Right lobe of liver (tissue), 6 donors: ENCODE data around the gene TAF1A. TPM values are rescaled to one million over a fixed set of nuclear protein-coding genes. Genes with fewer than 3 reads are reported as not detected.

ENCODE experiments used
- ATAC-seq, 4 donors: fragments of 200-7000 bp; cut with Tn5 transposase; one replicate each; pipeline ENCODE4 v1.9.1; 2020; ENCODE audit warnings: mild to moderate bottlenecking in 4 of 4, moderate library complexity in 4 of 4
- DNase-seq, 3 donors: peaks; one replicate each; pipeline ENCODE4 v3.0.0-alpha.2; 2020
- H3K27ac ChIP-seq, 3 donors: fragments of 200-600 bp; one replicate each; pipeline ENCODE4 v1.8.0; 2022
- H3K27me3 ChIP-seq, 2 donors: fragments of 200-600 bp; one replicate each; pipeline ENCODE4 v1.8.0; 2022
- H3K36me3 ChIP-seq, 4 donors: fragments of 200-600 bp; sonication (generic) in 1 of 4; one replicate each; pipeline versions ENCODE4 v1.5.1 to v1.8.0; 2017 to 2022; ENCODE audit warnings: control low read depth in 1 of 4
- H3K4me1 ChIP-seq, 4 donors: fragments of 200-600 bp; sonication (generic) in 1 of 4; one replicate each; pipeline versions ENCODE4 v1.5.1 to v1.8.0; 2017 to 2022; ENCODE audit warnings: control low read depth in 1 of 4
- H3K4me3 ChIP-seq, 3 donors: fragments of 200-600 bp; one replicate each; pipeline ENCODE4 v1.8.0; 2022
- H3K9me3 ChIP-seq, 4 donors: fragments of 200-600 bp; sonication (generic) in 1 of 4; one replicate each; pipeline versions ENCODE4 v1.5.1 to v1.8.0; 2017 to 2022; ENCODE audit warnings: control low read depth in 1 of 4
- CTCF ChIP-seq, 4 donors: fragments of 200-600 bp in 3 of 4; fragments of 450-650 bp in 1 of 4; IDR thresholded peaks; one replicate each; pipeline versions ENCODE4 v1.5.1 to v1.8.0; 2016 to 2022; ENCODE audit warnings: antibody characterized with exemption in 4 of 4, mild to moderate bottlenecking in 2 of 4
- POLR2A ChIP-seq: fragments of 450-650 bp; IDR thresholded peaks from one replicate; pipeline ENCODE4 v1.6.1; 2017; ENCODE audit warnings: antibody characterized with exemption, mild to moderate bottlenecking
- WGBS: methylation state at CpG from one replicate; pipeline ENCODE4 v1.1.6; 2018; ENCODE audit warnings: low coverage, low lambda C conversion rate; ENCODE audit not compliant: insufficient coverage; ENCODE audit errors: missing lambda C conversion rate; 5-methylcytosine and 5-hydroxymethylcytosine counted together
- intact Hi-C, 2 donors: fragments of 100-400 bp; cut with DNase I; formaldehyde crosslinking; loops; one replicate each; pipeline versions ENCODE4 v1.11.2 to v1.14.1; 2022
- total RNA-seq, 6 experiments: library from RNA; depleted of rRNA in 2 of 6; stranded (reverse); fragments of >200 nt in 2 of 6; fragmentation: NEBNext Ultra II Directional in 3 of 6; extraction: Animal tissue kit (Norgen Biotek cat#: 25700) in 3 of 6; gene quantifications; one replicate each; pipeline versions ENCODE4 v1.1.0 to v1.2.4, GENCODE V29; 2016 to 2023
- donor health status: DM: no; HTN: yes; CAD: no.
- donor health status: DM: no; HTN: no; CAD: no.
- donor health status: DM: no; HTN: no; CAD: no.
- donor health status: DM: no; HTN: yes; CAD: no.
- donor health status: DM: no; HTN: yes; CAD: no.

Gene TAF1A
- total RNA-seq, 6 experiments from 2014 or later = 2.1 to 7.5 (median 2.5) TPM

GRCh38 chr1:222629921-222630535 lies 40.3 kb upstream of the TAF1A start:
- no peak for TF ChIP-seq CTCF (IDR thresholded peaks at IDR 0.05)
- TF ChIP-seq POLR2A = no peak
- WGBS = 96% methylated on average over 7 of the region's 7 CpGs
- H3K4me3 ChIP-seq = no peak overlapping the region
- no peak overlapping the region for H3K27ac ChIP-seq
- H3K27me3 ChIP-seq = no peaks in the 10 kb centered on the region
- H3K36me3 ChIP-seq = peaks cover 0 to 42% (median 7%) of the 10 kb centered on the region in 4 donors
- ATAC-seq (no peak), DNase-seq (no peak)
- intact Hi-C loops = loop anchor here (5.0 to 10.0 kb wide), 2 partner anchors 163 to 165 kb away; no protein-coding TSS in a partner anchor
- peaks cover 0 to 25% (median 4%) of the 10 kb centered on the region in 4 donors for H3K4me1 ChIP-seq
- H3K9me3 ChIP-seq = no peaks in the 10 kb centered on the region

GRCh38 chr1:222627232-222627631 lies 37.5 kb upstream of the TAF1A start:
- H3K27me3 ChIP-seq = no peaks in the 10 kb centered on the region
- H3K27ac ChIP-seq = peak overlapping the region in 2 of 3 donors; percentile 27 to 33
- no peak overlapping the region for H3K4me3 ChIP-seq
- WGBS = 34% methylated on average over 6 of the region's 6 CpGs
- H3K4me1 ChIP-seq = peaks cover 0 to 18% (median 4%) of the 10 kb centered on the region in 4 donors
- intact Hi-C loops = no loop called here
- H3K36me3 ChIP-seq = peaks cover 0 to 57% (median 9%) of the 10 kb centered on the region in 4 donors
- ATAC-seq (peak; percentile 60 to 93 (median 81)), DNase-seq (peak in 1 of 3 donors; percentile 54)
- TF ChIP-seq CTCF (IDR thresholded peaks at IDR 0.05) (no peak), POLR2A (no peak)
- H3K9me3 ChIP-seq = no peaks in the 10 kb centered on the region

- intact Hi-C loops = no loop called here
- Histone ChIP-seq H3K27me3 (no peaks in the 10 kb centered on the region), H3K9me3 (no peaks in the 10 kb centered on the region), H3K4me3 (no peak overlapping the region), H3K27ac (no peak overlapping the region), H3K36me3 (peaks cover 0 to 63% (median 5%) of the 10 kb centered on the region in 4 donors), H3K4me1 (peaks cover 0 to 20% (median 7%) of the 10 kb centered on the region in 4 donors)
- no peak for ATAC-seq
- no peak for DNase-seq
- 94% methylated on average over 7 of the region's 7 CpGs for WGBS
- no peak for TF ChIP-seq CTCF (IDR thresholded peaks at IDR 0.05)
- no peak for TF ChIP-seq POLR2A
These were observed 34.5 kb upstream of the TAF1A start for GRCh38 chr1:222624214-222624613.

- intact Hi-C loops = no loop called here
- DNase-seq (no peak), ATAC-seq (no peak)
- Histone ChIP-seq H3K27me3 (no peaks in the 10 kb centered on the region), H3K27ac (no peak overlapping the region), H3K36me3 (peaks cover 0 to 58% (median 5%) of the 10 kb centered on the region in 4 donors), H3K4me3 (no peak overlapping the region), H3K9me3 (no peaks in the 10 kb centered on the region), H3K4me1 (peaks cover 0 to 25% (median 8%) of the 10 kb centered on the region in 4 donors)
- TF ChIP-seq POLR2A (no peak), CTCF (IDR thresholded peaks at IDR 0.05) (no peak)
These were observed 33.7 kb upstream of the TAF1A start for GRCh38 chr1:222623458-222623857.
